ENCODE data around the gene MSI2.
"Not testable (repeated sequence)": the region's sequence is repeated elsewhere in the genome, so short reads cannot be mapped to it uniquely, and the experiment has no call there.

The MSI2 gene

DNA sequence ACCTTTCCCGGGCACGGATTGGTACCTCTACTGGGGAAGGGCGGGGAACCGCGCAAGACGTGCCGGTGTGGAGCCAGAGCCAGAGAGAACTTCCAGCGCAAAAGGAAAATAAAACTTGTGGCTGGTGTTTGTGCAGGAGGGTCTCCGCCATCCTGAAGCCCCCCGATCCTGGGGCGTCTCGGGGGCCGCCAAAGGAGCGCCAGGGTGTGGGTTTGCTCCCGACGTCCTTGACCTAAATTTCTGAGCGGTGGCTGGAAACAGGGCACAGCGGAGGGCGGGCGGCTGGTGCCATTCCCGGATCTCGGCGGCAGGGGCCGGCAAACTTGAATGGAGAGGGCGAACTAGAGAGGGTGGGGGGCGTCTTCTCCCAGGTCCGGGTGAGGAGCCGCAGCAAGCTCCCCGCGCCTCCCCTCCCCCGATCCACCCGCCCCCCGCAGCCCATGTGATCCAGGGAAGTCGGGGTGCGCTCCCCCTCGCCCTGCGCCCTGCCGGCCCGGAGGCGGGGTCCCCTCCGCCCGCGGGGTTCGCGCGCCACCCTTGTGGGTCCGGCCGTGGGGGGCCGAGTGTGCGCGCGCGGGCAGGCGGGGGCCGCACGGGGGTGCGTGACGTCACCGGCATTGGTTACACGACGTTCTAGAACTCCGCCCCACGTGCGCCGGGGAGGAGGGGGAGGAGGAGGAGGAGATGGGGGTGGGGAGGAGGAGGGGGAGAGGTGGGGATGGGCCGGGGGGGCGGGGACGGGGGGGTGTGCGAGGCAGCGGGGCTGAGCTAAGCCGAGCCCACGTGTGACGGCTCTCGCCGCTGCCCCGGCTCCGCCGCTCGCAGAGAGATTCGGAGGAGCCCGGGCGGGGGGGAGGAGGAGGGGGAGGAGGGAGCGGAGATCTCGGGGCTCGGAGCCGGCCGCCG, at the start of gene MSI2:
Gene MSI2, plus strand, starts transcription at position 748 of the 906 bp plus-strand sequence. CDS start 220 bp downstream, outside the sequence.
- DNase-seq = peak; percentile 73

DNA sequence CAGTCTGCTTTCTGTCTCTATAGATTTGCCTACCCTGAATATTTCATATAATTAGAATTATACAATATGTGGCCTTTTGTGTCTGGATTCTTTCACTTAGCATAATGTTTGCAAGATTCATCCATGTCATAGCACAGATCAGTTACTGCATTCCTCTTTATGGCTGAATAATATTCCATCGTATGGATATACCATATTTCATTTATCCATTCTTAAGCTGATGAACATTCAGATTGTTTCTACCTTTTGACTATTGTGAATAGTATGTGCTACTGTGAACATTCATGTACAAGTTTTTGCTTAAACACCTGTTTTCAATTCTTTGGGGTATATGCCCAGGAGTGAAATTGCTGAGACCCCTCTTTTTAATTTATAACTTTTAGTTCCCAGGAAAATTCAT, 49.4 kb upstream of the MSI2 start:
- DNase-seq = no peak

DNA sequence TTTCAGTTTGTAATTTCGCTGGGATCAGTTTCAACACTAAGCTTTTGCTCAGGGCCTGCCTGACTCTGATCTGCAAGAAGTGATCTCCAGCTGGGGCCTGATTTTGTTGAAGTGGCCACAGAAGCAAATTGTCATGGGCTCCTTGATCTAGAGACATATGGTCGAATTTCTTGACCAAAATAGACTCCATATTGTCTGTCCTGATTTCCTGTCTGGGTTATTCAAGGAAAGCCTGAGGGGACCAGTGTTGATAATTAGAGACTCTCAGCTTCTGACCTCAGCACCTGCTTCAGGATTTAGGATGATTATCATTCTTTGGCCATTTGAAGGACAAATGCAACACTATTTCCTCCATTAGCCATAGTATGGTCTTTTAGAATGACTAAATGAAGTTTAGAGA, 48.9 kb upstream of the MSI2 start:
- DNase-seq = no peak

DNA sequence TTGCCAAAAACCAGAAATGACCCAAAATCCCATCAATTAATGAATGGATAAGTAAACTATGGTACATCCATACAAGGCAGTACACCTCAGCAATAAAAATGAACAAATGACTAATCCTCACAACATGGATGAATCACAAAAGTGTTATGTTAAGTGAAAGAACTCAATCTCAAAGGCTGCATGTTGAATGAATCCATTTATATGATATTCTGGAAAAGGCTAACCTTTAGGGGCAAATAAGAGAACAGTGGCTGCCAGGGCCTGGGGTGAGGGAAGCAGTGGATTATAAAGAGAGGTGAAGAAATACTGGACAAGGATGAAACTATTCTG, 46.1 kb upstream of the MSI2 start:
- no peak for DNase-seq

DNA sequence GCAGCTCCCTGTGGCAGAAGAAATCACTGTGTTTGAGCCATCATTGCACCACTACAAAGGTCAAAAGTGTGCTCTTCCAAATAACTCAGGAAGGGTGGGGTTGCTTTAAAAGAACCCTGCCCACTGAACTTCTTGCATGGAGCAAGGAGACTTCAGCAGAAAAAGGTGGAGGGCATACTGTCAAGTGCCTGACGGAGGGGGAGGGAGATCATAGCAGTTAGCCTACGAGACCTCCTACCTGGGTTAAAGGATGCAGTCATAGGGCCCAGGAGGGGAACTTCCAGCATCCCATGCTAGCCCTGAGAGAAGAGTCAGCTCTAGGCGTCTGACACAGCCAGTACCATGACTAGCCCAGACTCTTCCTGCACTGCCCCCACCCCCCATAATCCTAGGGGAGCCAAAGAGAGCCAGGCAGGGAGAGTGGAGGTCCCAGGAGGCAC, 45.3 kb upstream of the MSI2 start:
- DNase-seq = no peak

DNA sequence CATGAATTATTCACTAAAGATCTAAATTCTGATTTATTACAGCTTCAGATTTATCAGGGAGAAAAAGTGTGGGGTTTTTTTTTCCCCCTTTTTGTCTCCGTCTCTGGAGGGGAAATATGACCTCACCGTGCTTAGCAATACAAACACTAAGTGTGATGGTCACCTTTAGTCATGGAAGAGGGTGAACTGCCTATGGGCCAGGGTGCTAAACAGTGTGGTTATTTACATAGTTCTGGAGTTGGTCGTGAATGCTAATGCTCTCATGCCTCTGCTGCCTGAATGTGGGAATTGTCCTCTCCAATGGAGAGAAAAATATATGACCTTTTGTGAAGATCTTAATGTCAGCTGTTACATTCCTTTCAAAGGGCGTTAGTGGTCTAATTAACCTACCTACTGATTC, 44.8 kb upstream of the MSI2 start:
- DNase-seq = no peak

DNA sequence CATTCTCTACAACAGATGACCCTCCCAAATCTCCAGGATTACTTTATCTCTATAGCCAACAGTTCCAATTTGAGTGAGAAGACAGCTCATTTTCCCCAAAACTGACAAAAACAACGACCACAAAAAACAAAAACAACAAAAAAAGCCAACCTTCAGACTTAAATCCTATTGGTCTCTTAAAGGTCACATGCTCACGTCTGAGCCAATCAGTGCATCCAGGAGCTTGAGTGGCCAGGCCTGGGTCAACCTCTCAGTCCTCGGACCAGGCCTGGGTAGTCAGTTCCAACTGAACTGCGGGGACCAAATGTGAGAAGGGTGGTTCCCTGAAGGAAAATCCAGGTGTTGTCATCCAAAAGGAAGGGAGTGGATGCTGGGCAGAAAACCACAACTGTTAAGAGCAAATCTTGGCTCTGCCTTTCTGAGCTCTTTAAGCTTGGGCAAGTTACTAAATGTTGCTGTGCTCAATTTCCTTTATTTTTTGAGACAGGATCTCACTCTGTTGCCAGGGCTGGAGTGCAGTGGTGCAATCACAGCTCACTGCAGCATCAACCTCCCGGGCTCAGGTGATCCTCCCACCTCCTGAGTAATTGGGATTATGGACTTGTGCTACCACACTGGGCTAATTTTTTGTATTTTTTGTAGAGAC, 43.0 kb upstream of the MSI2 start:
- DNase-seq = no peak

DNA sequence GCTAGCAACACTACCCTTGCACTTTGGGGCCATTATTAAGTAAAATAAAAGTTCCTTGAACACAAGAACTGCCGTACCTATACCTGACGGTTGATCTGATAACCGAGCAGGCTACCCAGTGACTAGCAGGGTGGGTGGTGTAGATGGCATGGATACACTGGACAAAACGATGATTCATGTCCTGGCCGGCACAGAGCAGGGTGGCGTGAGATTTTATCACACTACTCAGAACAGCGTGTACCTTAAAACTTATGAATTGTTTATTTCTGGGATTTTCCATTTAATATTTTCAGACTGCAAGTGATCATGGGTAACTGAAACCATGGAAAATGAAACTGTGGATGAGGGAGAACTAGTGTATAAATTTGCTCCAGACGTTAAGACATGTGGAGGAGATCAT, 41.0 kb upstream of the MSI2 start:
- DNase-seq = no peak

DNA sequence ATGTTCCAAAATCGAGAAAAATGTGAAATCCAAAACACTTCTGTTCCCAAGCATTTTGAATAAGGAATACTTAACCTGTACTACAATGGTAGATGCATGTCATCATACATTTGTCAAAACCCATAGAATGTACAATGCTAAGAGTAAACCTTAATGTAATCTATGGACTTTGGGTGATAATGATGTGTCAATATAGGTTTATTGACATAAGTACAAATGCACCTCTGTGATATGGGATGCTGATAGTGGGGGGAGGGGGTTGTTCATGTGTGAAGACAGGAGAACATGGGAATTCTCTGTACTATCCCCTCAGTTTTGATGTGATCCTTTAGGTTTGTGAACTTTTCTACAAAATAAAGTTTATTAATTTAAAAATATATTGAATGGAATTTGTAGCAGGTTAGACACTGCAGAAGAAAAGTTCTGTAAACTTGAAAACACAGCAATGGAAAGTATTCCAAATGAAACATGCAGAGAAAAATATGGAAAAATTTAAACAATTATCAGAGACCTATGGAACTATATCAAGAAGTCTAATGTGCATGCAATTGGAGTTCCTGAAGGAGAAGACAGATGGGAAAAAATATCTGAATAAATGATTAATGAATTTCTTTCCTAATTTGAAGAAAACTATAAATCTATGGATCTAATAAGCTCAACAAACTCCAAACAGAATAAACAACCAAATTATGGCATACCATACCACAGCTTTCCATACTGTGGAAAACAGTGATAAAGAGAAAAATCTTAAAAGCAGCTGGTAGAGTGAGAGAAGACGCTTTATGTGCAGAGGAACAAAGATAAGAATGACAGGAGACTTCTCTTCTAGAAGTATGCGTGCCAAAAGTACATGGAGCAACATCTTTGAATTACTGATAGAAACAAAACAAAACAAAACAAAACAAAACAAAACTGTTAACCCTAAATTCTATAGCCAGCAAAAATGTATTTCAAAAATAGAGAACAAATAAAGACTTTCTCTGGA, 34.7 kb upstream of the MSI2 start:
- DNase-seq = no peak

DNA sequence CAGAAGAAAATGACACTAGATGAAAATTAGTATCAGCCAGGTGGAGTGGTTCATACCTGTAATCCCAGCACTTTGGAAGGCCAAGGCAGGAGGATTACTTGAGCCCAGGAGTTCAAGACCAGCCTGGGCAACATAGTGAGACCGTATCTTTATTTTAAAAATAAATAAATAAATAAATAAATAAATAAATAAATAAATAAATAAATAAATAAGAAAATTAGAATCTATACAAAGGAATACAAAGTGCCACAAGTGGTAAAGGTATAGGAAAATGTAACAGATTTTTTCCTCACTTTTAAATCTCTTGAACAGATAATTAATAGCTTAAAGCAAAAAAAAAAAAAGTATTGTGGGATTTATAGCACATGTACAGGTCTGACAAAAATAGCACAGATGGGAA, 33.9 kb upstream of the MSI2 start:
- not testable (repeated sequence) for DNase-seq

DNA sequence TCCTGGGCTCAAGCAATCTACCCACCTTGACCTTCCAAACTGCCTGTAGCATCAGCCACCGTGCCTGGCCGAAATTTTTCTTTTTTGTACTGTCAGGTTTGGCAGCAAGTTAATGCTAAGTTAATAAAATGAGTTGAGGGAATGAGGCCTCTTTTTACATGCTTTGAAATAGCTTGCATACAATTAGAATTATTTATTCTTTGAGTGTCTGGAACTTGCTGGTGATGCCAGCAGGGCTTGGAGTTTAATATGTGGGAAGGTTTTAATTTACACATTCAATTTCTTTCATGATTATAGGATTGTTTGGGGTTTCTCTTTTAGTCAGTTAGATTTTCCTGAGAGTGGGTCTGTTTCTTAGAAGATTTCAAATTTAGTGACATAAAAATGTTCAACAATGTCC, 31.2 kb upstream of the MSI2 start:
- DNase-seq = no peak

DNA sequence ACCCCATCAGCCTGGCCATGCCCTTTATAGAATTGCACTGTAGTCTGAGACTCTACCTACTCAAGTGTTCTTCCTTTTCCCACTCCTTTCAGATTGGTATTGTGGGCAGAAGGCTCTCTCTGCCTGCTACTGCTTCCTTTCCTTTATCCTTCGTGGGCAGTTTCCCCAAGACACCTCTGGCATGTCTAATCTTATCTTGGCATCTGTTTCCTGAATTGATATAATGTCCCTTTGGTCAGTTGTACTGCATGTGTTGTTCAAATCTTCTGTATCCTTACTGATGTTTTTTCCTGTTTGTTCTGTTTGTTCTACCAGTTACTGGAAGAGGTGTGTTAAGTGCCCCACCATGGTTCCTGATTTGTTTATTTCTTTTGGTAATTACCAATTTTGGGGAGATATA, 29.5 kb upstream of the MSI2 start:
- no peak for DNase-seq

DNA sequence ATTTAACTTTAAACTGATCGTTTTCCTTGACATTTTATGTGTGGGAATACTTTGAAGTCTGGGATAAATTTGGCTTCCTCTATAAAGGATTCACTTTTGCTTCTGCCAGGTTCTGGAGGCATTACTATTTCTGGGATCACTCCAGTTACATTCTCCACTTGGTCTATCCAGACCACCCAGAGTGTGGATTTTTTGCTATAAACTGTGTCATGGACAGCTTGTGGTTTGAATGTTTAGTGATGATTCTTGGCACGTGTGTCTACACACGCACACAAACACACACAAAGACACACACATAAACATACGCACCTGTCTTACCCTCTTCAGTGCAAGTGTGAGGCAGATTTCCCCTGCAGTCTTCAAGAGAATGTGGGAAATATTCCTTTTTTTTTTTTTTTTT, 27.4 kb upstream of the MSI2 start:
- no peak for DNase-seq

DNA sequence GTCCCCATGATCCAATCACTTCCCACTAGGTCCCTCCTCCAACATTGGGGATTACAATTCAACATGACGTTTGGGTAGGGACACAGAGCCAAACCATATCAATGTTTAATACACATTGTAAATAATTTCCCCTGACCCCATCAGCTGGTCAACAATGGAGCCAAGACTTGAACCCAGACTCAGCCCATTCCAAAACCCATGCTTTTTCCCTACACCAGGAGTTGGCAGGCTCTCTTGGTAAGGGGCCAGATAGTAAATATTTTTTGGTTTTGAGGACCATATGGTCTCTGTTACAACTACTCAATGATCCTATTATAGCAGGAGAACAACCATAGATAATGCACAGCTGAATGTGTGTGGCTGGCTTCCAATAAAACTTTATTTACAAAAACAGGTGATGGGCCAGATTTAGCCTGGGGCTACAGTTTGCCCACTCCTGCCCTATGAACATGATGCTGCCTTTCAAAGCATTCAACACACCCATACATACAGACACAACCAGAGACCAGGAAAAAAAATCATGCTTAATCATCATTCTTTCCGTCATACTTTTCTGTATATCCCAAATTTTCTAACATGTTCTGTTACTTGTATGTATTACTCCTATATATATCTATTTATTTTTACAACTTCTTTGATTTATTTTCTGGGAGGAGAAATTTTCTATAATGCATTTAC, 22.1 kb upstream of the MSI2 start:
- no peak for DNase-seq

DNA sequence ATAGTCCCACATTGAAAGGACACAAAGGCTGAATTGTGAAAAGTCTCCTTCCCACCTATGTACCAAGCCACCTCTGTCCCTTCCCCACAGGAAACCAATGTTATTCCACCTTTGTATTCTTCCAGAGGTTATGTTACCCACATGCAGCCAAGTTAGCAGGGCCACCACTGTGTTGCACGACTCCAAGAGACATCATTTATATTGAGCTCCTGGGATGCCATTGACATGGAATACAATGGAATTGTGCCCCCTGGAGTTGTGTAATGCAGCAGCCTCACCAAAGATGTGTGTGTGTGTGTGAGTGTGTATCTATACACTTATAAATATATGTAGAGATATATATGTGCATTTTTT, 21.6 kb upstream of the MSI2 start:
- DNase-seq = no peak

DNA sequence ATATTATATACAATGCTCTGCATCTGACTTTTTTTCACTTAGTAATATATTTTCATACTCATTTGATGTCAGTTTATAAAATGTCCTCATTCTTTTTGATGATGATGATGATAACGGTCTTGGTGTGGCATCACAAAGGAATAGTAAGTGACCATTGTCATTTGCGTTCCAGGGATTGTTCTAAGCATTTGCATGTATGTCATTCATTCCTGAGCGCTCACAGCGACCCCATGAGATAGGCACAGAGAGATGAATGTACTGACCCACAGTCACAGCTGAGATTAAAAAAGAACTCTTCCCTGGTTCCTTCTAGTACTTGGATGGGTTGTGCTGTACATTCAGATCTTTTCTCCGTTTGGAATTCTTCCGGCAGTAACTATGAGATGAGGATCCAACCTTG, 21.2 kb upstream of the MSI2 start:
- DNase-seq = no peak

DNA sequence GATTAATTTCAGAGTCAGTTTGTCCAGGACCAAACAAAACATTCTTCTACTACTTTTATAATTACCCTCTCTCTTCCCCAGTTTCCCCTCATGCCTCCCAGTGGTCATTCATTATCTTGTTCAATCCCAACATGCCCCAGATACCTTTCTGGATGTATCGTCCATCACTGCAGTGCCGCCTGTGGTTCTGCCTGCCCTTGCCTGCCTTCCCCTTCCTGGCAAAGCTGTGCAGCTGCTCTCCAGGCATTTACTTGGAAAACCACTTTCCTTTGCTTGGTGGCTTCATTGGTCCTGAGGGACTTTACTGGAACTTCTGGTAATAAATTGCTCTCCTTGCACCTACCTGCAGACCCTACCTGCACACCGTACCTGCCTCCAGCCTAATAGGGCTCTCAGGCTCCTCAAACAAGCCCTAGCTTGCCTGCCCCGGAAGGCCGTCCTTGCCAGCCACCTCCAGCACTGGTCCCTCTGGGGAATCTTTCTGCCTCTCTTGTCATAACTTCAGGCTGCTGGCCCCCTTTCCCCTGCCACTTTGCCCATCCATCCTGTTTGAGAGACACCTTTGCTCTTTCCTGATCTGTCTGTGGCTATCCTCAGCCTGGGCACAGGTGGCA, 19.5 kb upstream of the MSI2 start:
- no peak for DNase-seq

DNA sequence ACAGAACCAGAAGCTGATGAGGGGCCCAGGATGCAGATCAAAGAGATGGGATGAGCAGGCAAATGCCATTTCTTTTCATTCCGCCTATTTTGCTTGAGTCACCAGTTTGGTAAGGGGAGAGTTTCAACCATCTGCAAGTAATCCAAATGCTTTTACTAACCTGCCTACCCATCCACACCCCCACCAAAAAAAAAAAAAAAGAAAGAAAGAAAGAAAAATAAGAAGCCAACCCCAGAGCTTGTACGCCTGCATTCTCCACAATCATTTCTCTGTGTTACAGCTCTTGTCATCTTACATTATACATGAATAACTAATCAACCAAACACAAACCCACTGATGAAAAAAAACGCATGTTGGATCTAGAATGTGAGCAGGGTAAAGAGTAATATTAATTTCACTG, 15.7 kb upstream of the MSI2 start:
- DNase-seq = no peak

DNA sequence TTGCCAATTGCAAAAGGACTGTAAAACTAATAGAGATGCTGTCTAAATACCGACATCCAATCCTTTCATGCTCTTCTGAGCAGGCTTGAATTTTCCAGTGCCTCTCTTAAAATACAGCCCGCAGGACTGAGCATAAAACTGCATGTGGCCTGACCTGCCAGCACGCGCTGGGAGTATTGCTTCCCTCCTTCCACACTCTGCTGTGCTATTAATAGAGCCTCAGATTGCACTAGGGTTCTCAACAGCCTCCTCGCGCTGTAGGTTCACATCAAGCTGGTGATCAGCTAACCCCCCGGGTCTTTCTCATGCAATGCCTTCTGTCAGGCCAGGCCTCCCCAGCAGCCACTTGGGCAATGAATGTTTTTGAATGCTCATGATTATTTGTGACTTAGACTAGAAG, 14.2 kb upstream of the MSI2 start:
- DNase-seq = no peak

DNA sequence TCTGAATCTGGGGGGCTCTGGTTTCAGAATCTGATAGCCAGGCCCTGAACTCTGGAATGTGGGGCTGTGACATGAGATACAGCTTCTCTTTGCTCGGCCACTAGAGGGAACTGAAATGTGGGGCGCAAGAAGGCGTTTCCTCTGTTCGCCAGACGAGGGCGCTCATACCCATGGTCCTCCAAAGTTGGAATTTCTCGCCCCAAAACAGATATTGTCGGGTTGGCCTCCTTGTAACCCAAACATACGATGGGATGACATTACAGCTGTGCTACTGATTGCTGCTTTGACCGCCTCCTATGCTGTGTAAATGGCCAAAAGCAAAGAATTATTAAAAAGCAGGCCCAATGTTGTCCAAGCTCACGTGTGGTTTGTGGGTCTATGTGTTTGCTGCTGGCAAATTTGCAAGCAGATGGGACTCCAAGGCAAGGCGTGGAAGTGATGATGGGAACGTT, 13.1 kb upstream of the MSI2 start:
- DNase-seq = peak; percentile 35

DNA sequence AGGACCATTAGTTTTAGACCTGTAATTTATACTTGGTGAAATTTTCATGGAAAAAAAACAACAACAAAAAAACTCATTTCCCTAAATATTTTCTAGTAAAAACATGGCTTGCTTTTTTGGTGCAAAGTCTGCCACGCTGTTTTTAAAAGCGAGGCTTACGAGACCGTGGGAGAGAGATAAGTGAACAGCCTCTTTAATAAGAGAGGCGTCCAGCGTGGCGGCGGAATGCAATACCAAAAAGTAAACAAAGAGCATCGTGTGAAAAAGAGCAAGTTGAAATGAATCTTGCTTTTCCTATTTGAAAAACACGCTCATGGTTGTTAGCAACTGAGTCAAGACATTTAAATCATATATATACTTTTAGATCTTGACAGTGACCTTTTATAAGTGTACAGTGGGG, 10.5 kb upstream of the MSI2 start:
- DNase-seq = no peak

DNA sequence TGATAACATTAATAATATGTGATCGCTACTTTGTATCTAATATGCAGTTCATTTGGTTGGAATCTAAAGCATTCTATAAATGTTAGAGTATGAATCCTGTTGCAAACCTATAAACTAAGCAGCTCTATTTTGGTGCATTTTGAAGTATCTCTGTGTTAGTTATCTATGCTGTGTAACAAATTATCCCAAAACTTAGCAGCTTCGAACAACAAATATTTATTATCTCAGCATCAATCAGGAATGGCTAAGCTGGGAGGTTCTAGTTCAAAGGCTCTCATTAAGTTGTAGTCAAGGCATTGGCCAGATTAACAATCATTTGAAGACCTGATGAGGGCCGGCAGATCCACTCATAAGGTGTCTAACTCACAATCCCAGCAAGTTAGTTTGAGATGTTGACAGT, 10.1 kb upstream of the MSI2 start:
- no peak for DNase-seq

Measured in amniotic stem cell (primary cell).